HUES6 (cell line): Measurements from ENCODE around the gene TRIM31.

ENCODE experiments used
- H3K27ac ChIP-seq: 2 replicates; pipeline ENCODE4 v1.7.0; 2013; ENCODE audit warnings: low read depth, mild to moderate bottlenecking, low read length, inconsistent platforms
- H3K27me3 ChIP-seq: 2 replicates; pipeline ENCODE4 v1.6.1; 2013; ENCODE audit warnings: low read length; ENCODE audit not compliant: control insufficient read depth, insufficient read depth
- H3K36me3 ChIP-seq: 2 replicates; pipeline ENCODE4 v1.6.1; 2013; ENCODE audit warnings: low read length; ENCODE audit not compliant: control insufficient read depth, insufficient read depth
- H3K4me1 ChIP-seq: 2 replicates; pipeline ENCODE4 v1.6.1; 2013; ENCODE audit warnings: low read length; ENCODE audit not compliant: control insufficient read depth, insufficient read depth
- H3K4me3 ChIP-seq: 2 replicates; pipeline ENCODE4 v1.5.1; 2013; ENCODE audit warnings: low read depth, low read length
- H3K9ac ChIP-seq: one replicate; pipeline ENCODE4 v1.6.1; 2013; ENCODE audit warnings: mild to moderate bottlenecking, low read length
- H3K9me3 ChIP-seq: 2 replicates; pipeline ENCODE4 v1.6.1; 2013; ENCODE audit warnings: low read depth, low read length; ENCODE audit not compliant: control insufficient read depth, insufficient read depth

TRIM31 gene, protein sequence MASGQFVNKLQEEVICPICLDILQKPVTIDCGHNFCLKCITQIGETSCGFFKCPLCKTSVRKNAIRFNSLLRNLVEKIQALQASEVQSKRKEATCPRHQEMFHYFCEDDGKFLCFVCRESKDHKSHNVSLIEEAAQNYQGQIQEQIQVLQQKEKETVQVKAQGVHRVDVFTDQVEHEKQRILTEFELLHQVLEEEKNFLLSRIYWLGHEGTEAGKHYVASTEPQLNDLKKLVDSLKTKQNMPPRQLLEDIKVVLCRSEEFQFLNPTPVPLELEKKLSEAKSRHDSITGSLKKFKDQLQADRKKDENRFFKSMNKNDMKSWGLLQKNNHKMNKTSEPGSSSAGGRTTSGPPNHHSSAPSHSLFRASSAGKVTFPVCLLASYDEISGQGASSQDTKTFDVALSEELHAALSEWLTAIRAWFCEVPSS

DNA sequence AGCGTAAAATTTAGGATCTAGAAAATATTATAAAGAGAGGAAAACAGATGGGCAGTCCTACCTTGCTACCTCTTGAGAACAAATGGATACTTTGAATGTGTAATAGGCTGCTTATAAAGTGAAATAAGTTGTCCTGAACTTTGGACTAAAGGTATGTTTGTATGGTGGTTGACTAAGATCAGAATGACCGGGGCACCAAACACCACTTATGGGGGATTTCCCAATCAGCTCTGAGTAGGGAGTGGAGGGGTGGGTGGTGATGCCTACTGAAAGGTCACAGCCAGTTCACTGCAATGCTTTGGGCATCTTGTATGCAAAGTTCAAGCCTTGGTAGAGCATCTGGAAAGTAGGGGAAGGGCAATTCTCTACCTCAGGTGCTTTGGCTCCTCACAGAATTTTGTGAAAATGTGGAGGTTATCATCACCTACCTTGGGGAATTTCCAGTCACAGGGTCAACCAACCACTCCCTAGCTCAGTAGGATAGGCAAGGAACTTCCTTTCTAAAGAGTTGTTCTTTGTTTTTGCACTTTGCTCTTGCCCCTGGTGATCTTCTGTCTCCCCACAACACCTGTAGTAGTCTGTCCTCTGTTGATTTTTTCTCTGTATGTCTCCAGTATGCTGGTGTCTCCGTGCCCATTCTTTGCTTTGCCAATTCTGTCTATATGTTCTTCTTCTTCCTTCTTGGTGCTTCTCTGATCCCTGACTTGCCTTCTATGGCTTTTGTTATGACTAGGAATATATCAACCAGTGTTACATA, at the start of gene TRIM31:
Gene TRIM31 (minus strand): TSS at position 88 of the 757 bp plus-strand sequence. CDS start 285 bp downstream, outside the sequence.
- Histone ChIP-seq H3K9me3 (no peaks in the 10 kb centered on the region), H3K4me1 (no peaks in the 10 kb centered on the region), H3K36me3 (no peaks in the 10 kb centered on the region), H3K27ac (no peak within 1 kb of the TSS), H3K27me3 (peaks cover 52% of the 10 kb centered on the region), H3K4me3 (no peak within 1 kb of the TSS), H3K9ac (no peak within 1 kb of the TSS)

GRCh38 chr6:30162265-30163089, 49.6 kb upstream of the TRIM31 start:
- H3K4me3 ChIP-seq: no peak overlapping the region
- H3K9ac ChIP-seq: no peak overlapping the region
- no peak overlapping the region for H3K27ac ChIP-seq

GRCh38 chr6:30160785-30161531, 48.1 kb upstream of the TRIM31 start, which contains the start of gene TRIM10:
TSS of gene TRIM10 (minus strand) at chr6:30161211. CDS start at chr6:30160858, 353 bp downstream.
- peaks cover 19% of the 10 kb centered on the region for H3K27me3 ChIP-seq
- no peak within 1 kb of the TSS for H3K9ac ChIP-seq

More at GRCh38 chr6:30162265-30163089, 49.6 kb upstream of the TRIM31 start:
- no peaks in the 10 kb centered on the region for H3K9me3 ChIP-seq
- peaks cover 6% of the 10 kb centered on the region; the same call in 1 of the 2 replicates for H3K4me1 ChIP-seq
- H3K36me3 ChIP-seq: no peaks in the 10 kb centered on the region
- peaks cover 23% of the 10 kb centered on the region for H3K27me3 ChIP-seq

GRCh38 chr6:30160008-30160784, 47.3 kb upstream of the TRIM31 start:
- H3K9ac ChIP-seq: no peak overlapping the region
- H3K4me3 ChIP-seq: no peak overlapping the region
- peaks cover 19% of the 10 kb centered on the region for H3K27me3 ChIP-seq
- H3K36me3 ChIP-seq: no peaks in the 10 kb centered on the region
- H3K27ac ChIP-seq: no peak overlapping the region
- no peaks in the 10 kb centered on the region for H3K9me3 ChIP-seq
- H3K4me1 ChIP-seq: peaks cover 6% of the 10 kb centered on the region; the same call in 1 of the 2 replicates

More at GRCh38 chr6:30160785-30161531, 48.1 kb upstream of the TRIM31 start, which contains the start of gene TRIM10:
- Histone ChIP-seq H3K9me3 (no peaks in the 10 kb centered on the region), H3K4me1 (peaks cover 6% of the 10 kb centered on the region; the same call in 1 of the 2 replicates), H3K27ac (no peak within 1 kb of the TSS), H3K4me3 (no peak within 1 kb of the TSS), H3K36me3 (no peaks in the 10 kb centered on the region)

DNA sequence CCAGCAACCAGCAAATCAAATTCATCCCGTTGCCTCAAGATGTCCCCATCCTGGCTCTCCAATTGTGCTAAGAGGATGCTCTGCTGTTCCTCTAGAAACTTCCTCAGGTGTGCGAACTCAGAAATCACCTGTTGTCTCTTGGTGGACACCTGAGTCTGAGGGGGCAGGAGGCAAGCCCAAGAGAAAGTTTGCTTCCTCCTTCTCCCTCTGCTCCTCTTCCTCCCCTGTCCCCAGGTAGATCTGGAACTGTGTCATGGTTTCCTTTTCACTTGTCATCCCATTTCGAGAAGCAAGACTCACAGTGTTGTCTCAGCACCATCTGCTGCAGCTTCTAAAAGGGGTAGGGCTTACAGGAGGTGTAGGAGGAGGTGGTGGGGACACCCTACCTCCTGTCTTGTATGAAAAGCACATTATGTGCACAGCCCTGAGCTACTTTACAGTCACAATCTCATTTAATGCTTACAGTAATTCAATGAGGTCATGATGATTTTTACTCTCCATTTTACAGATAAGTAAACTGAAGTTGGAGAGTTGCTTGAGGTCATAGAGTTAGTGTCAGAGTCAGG, 45.7 kb upstream of the TRIM31 start:
- H3K4me1 ChIP-seq: peaks cover 6% of the 10 kb centered on the region; the same call in 1 of the 2 replicates
- H3K4me3 ChIP-seq: no peak overlapping the region
- no peak overlapping the region for H3K9ac ChIP-seq
- H3K27ac ChIP-seq: no peak overlapping the region
- H3K27me3 ChIP-seq: peaks cover 29% of the 10 kb centered on the region
- H3K9me3 ChIP-seq: no peaks in the 10 kb centered on the region
- no peaks in the 10 kb centered on the region for H3K36me3 ChIP-seq

- H3K4me1 ChIP-seq: peaks cover under 1% of the 10 kb centered on the region; the same call in 1 of the 2 replicates
- no peak overlapping the region for H3K9ac ChIP-seq
- H3K9me3 ChIP-seq: no peaks in the 10 kb centered on the region
- no peaks in the 10 kb centered on the region for H3K36me3 ChIP-seq
- H3K27ac ChIP-seq: no peak overlapping the region
- H3K27me3 ChIP-seq: peaks cover 32% of the 10 kb centered on the region
- no peak overlapping the region for H3K4me3 ChIP-seq
These were observed 45.1 kb upstream of the TRIM31 start for GRCh38 chr6:30157999-30158398.

- Histone ChIP-seq H3K9ac (no peak overlapping the region), H3K36me3 (no peaks in the 10 kb centered on the region), H3K27me3 (peaks cover 34% of the 10 kb centered on the region), H3K4me3 (no peak overlapping the region), H3K9me3 (no peaks in the 10 kb centered on the region), H3K27ac (no peak overlapping the region), H3K4me1 (no peaks in the 10 kb centered on the region)
These were observed 44.7 kb upstream of the TRIM31 start for GRCh38 chr6:30157581-30157980.

DNA sequence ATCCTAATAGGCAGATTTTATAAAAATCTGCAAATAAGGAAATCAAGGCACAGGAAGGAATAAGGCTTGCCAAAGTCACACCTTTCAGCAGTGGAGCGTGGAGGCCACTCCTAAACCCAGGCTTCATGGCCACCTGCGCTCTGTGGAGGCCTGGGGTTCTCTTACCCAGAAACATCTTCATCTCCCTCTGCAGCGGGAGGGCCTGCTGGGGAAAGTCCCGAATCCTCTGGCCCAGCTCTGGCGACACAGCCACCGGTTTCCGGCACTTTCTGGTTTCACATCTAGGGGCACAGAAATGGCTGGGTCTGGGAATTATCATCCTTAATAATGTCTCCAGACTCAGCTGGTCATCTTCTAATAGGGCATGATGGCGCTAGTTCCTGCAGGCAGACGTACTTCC, 43.9 kb upstream of the TRIM31 start:
- Histone ChIP-seq H3K4me1 (no peaks in the 10 kb centered on the region), H3K9ac (no peak overlapping the region), H3K27ac (no peak overlapping the region), H3K36me3 (no peaks in the 10 kb centered on the region), H3K27me3 (peaks cover 37% of the 10 kb centered on the region), H3K4me3 (no peak overlapping the region), H3K9me3 (no peaks in the 10 kb centered on the region)

- no peak overlapping the region for H3K4me3 ChIP-seq
These were observed 43.3 kb upstream of the TRIM31 start for GRCh38 chr6:30156262-30156599.

More at GRCh38 chr6:30156262-30156599, 43.3 kb upstream of the TRIM31 start:
- no peaks in the 10 kb centered on the region for H3K9me3 ChIP-seq
- no peaks in the 10 kb centered on the region for H3K36me3 ChIP-seq
- peaks cover 37% of the 10 kb centered on the region for H3K27me3 ChIP-seq
- H3K27ac ChIP-seq: no peak overlapping the region
- H3K9ac ChIP-seq: no peak overlapping the region
- no peaks in the 10 kb centered on the region for H3K4me1 ChIP-seq
